IMR-90 (cell line): ENCODE data around the gene PREP. TPM values are rescaled to one million over a fixed set of nuclear protein-coding genes. Genes with fewer than 3 reads are reported as not detected.

Experiments used
- ATAC-seq: fragments of 200-7000 bp; cut with Tn5 transposase; 2 replicates; pipeline ENCODE4 v1.9.1; 2020; ENCODE audit warnings: low read depth, mild to moderate bottlenecking, moderate library complexity
- BruUV-seq: library from RNA; stranded (reverse); fragments of 400-500 nt; replicated peaks from 2 replicates; lab custom pipeline; 2021; lab: Mats Ljungman, UMichigan
- CTCF ChIA-PET: fragments of 300-600 bp; formaldehyde crosslinking; extraction: SDS; loops from one replicate; lab custom pipeline; 2021; ENCODE audit warnings: antibody characterized with exemption; lab: Yijun Ruan, JAX
- POLR2A ChIA-PET: fragments of 300-600 bp; sonication (Branson Sonifier 250); formaldehyde crosslinking; loops from one replicate; lab custom pipeline; 2022; ENCODE audit warnings: antibody characterized with exemption; ENCODE audit not compliant: unreplicated experiment; lab: Charles Lee
- DNase-seq: peaks from one replicate; pipeline ENCODE4 v3.0.0; 2013
- H2AFZ ChIP-seq: replicated peaks from 2 replicates; pipeline ENCODE3; 2013; ENCODE audit warnings: low read length, mild to moderate bottlenecking; ENCODE audit not compliant: poor library complexity
- H2AK5ac ChIP-seq: 2 replicates; pipeline ENCODE4 v1.6.1; 2013; ENCODE audit warnings: low read depth, low read length, inconsistent platforms
- H2AK9ac ChIP-seq: replicated peaks from 2 replicates; pipeline ENCODE3; 2013; ENCODE audit warnings: mild to moderate bottlenecking, low read depth, low read length, moderate library complexity; ENCODE audit not compliant: poor library complexity
- H2BK120ac ChIP-seq: 2 replicates; pipeline ENCODE4 v1.6.1; 2013; ENCODE audit warnings: low read depth, low read length, inconsistent platforms
- H2BK15ac ChIP-seq: 3 replicates; pipeline ENCODE4 v1.6.1; 2013; ENCODE audit warnings: low read depth, low read length, inconsistent platforms
- H2BK20ac ChIP-seq: 2 replicates; pipeline ENCODE4 v1.6.1; 2013; ENCODE audit warnings: low read depth, mild to moderate bottlenecking, inconsistent platforms, low read length, moderate library complexity
- H2BK5ac ChIP-seq: 2 replicates; pipeline ENCODE4 v1.6.1; 2013; ENCODE audit warnings: mild to moderate bottlenecking, low read depth, low read length, inconsistent platforms; ENCODE audit not compliant: poor library complexity, severe bottlenecking
- H3K14ac ChIP-seq: replicated peaks from 2 replicates; pipeline ENCODE4 v1.6.1; 2013; ENCODE audit warnings: low read depth, low read length, inconsistent platforms
- H3K18ac ChIP-seq: 2 replicates; pipeline ENCODE4 v1.6.1; 2013; ENCODE audit warnings: low read depth, low read length, control low read depth
- H3K23ac ChIP-seq: 2 replicates; pipeline ENCODE4 v1.6.1; 2013; ENCODE audit warnings: low read depth, low read length, inconsistent platforms
- H3K27ac ChIP-seq: 2 replicates; pipeline ENCODE4 v1.5.1; 2013; ENCODE audit warnings: mild to moderate bottlenecking, control low read depth, low read length; ENCODE audit not compliant: insufficient read depth
- H3K27me3 ChIP-seq: 2 replicates; pipeline ENCODE4 v1.6.1; 2013; ENCODE audit warnings: low read length; ENCODE audit not compliant: control insufficient read depth, insufficient read depth
- H3K36me3 ChIP-seq: 2 replicates; pipeline ENCODE4 v1.6.1; 2013; ENCODE audit warnings: low read length, mixed read lengths; ENCODE audit not compliant: control insufficient read depth, insufficient read depth
- H3K4ac ChIP-seq: 2 replicates; pipeline ENCODE4 v1.6.1; 2013; ENCODE audit warnings: low read depth, low read length, inconsistent platforms
- H3K4me1 ChIP-seq: 2 replicates; pipeline ENCODE4 v1.6.1; 2013; ENCODE audit warnings: low read length, mixed read lengths; ENCODE audit not compliant: control insufficient read depth, insufficient read depth
- H3K4me2 ChIP-seq: 2 replicates; pipeline ENCODE4 v1.6.1; 2013; ENCODE audit warnings: low read depth, mild to moderate bottlenecking, control low read depth, low read length, moderate library complexity
- H3K4me3 ChIP-seq: 2 replicates; pipeline ENCODE4 v1.5.1; 2013; ENCODE audit warnings: low read depth, mild to moderate bottlenecking, control low read depth, low read length, moderate library complexity; ENCODE audit not compliant: insufficient read depth
- H3K56ac ChIP-seq: 2 replicates; pipeline ENCODE4 v1.6.1; 2013; ENCODE audit warnings: low read length, inconsistent platforms; ENCODE audit not compliant: insufficient read depth; ENCODE audit errors: extremely low read depth
- H3K79me1 ChIP-seq, 2 experiments: 2 replicates each; pipeline ENCODE4 v1.6.1; 2013; ENCODE audit warnings: low read length in 2 of 2, inconsistent platforms in 1 of 2, low read depth in 1 of 2
- H3K9ac ChIP-seq: 2 replicates; pipeline ENCODE4 v1.6.1; 2013; ENCODE audit warnings: low read depth, low read length, control low read depth
- H3K9me1 ChIP-seq: 2 replicates; pipeline ENCODE4 v1.6.1; 2013; ENCODE audit warnings: low read length, inconsistent platforms; ENCODE audit not compliant: insufficient read depth
- H3K9me3 ChIP-seq: 2 replicates; pipeline ENCODE4 v1.6.1; 2013; ENCODE audit warnings: low read length; ENCODE audit not compliant: control insufficient read depth, insufficient read depth
- H4K20me1 ChIP-seq: 2 replicates; pipeline ENCODE4 v1.6.1; 2013; ENCODE audit warnings: low read length, inconsistent platforms; ENCODE audit not compliant: insufficient read depth
- H4K5ac ChIP-seq: 2 replicates; pipeline ENCODE4 v1.6.1; 2013; ENCODE audit warnings: mild to moderate bottlenecking, low read depth, low read length, control low read depth
- H4K8ac ChIP-seq, 2 experiments: 2 replicates each; pipeline ENCODE4 v1.6.1; 2013; ENCODE audit warnings: low read depth in 2 of 2, low read length in 2 of 2, control low read depth in 1 of 2, inconsistent platforms in 1 of 2
- H4K91ac ChIP-seq: 2 replicates; pipeline ENCODE4 v1.6.1; 2013; ENCODE audit warnings: low read depth, low read length, inconsistent platforms; ENCODE audit not compliant: insufficient read depth
- CEBPB ChIP-seq: IDR thresholded peaks from 2 replicates; pipeline ENCODE4 v1.6.1; 2012; ENCODE audit warnings: low read depth, low read length, improper control_type of control experiment
- CHD1 ChIP-seq: IDR thresholded peaks from 2 replicates; pipeline ENCODE4 v1.6.1; 2012; ENCODE audit warnings: low read depth, low read length, improper control_type of control experiment
- FOS ChIP-seq: fragments of 150-350 bp; IDR thresholded peaks from 2 replicates; pipeline ENCODE4 v1.6.1; 2016; ENCODE audit warnings: low read depth, low read length
- MAFK ChIP-seq: IDR thresholded peaks from 2 replicates; pipeline ENCODE4 v1.6.1; 2012; ENCODE audit warnings: low read depth, low read length, improper control_type of control experiment
- MAZ ChIP-seq: IDR thresholded peaks from 2 replicates; pipeline ENCODE4 v1.6.1; 2012; ENCODE audit warnings: low read depth, mild to moderate bottlenecking, low read length, improper control_type of control experiment, moderate library complexity, borderline replicate concordance
- MXI1 ChIP-seq: IDR thresholded peaks from 2 replicates; pipeline ENCODE4 v1.6.1; 2012; ENCODE audit warnings: low read depth, mild to moderate bottlenecking, low read length, moderate library complexity, borderline replicate concordance
- NFE2L2 ChIP-seq: fragments of 150-350 bp; IDR thresholded peaks from 2 replicates; pipeline ENCODE4 v1.6.1; 2016; ENCODE audit warnings: low read depth, mild to moderate bottlenecking, low read length
- POLR2A ChIP-seq: IDR thresholded peaks from 2 replicates; pipeline ENCODE4 v1.6.1; 2012; ENCODE audit warnings: mild to moderate bottlenecking, low read depth, low read length
- RAD21 ChIP-seq: IDR thresholded peaks from 2 replicates; pipeline ENCODE4 v1.6.1; 2012; ENCODE audit warnings: low read length, improper control_type of control experiment
- RCOR1 ChIP-seq: IDR thresholded peaks from 2 replicates; pipeline ENCODE4 v1.6.1; 2012; ENCODE audit warnings: mild to moderate bottlenecking, low read length, improper control_type of control experiment; ENCODE audit not compliant: insufficient replicate concordance
- RFX5 ChIP-seq: IDR thresholded peaks from 2 replicates; pipeline ENCODE4 v1.8.0; 2012; ENCODE audit warnings: low read depth, mild to moderate bottlenecking, low read length, moderate library complexity
- SMC3 ChIP-seq: fragments of 150-350 bp; IDR thresholded peaks from 2 replicates; pipeline ENCODE4 v1.6.1; 2016; ENCODE audit warnings: low read depth, mild to moderate bottlenecking, antibody characterized with exemption, low read length, moderate library complexity
- WGBS, 2 experiments: methylation state at CpG; one replicate each; pipeline versions ENCODE4 v1.1.5 to v1.1.7; 2013; ENCODE audit warnings: missing lambda C conversion rate in 2 of 2; ENCODE audit not compliant: insufficient read length in 1 of 2; ENCODE audit errors: extremely low coverage in 2 of 2; 5-methylcytosine and 5-hydroxymethylcytosine counted together
- dilution Hi-C: fragments of 300-500 bp; cut with HindIII; formaldehyde crosslinking; loops from one replicate; pipeline ENCODE4 v1.14.3; 2018; ENCODE audit warnings: low sequenced_read_pairs; ENCODE audit not compliant: unreplicated experiment
- in situ Hi-C: fragments of 300-500 bp; cut with MboI; formaldehyde crosslinking; loops from 3 replicates; pipeline ENCODE4 v1.14.3; 2019; ENCODE audit warnings: low sequenced_read_pairs, inconsistent platforms, mixed read lengths
- intact Hi-C: fragments of 100-400 bp; cut with micrococcal nuclease; formaldehyde crosslinking; loops from 2 replicates; pipeline ENCODE4 v1.10.0; 2022
- polyA plus RNA-seq, 3 experiments: library from polyadenylated mRNA; depleted of rRNA; stranded (reverse); fragments of >200 nt; gene quantifications; 2 replicates each; pipeline ENCODE4 v1.2.3, GENCODE V29; 2012; ENCODE audit warnings: low replicate concordance in 1 of 3
- total RNA-seq: library from RNA; depleted of rRNA; stranded (reverse); fragments of >200 nt; gene quantifications from 2 replicates; pipeline ENCODE4 v1.2.3, GENCODE V29; 2012
- TF ChIP-seq, protein P1 (sequence below): fragments of 150-350 bp; IDR thresholded peaks from 2 replicates; pipeline ENCODE4 v1.6.1; 2016; ENCODE audit warnings: low read depth, mild to moderate bottlenecking, low read length, moderate library complexity, borderline replicate concordance
- TF ChIP-seq, protein P2 (sequence below): conservative IDR thresholded peaks from 2 replicates; pipeline ENCODE4 v1.5.1; 2012; ENCODE audit warnings: mild to moderate bottlenecking, low read depth, low read length, improper control_type of control experiment

PREP gene
- total and polyA plus RNA-seq, 2 of the 4 experiments (the other 2 are of a cell fraction) = 21.0 to 25.7 TPM

DNA sequence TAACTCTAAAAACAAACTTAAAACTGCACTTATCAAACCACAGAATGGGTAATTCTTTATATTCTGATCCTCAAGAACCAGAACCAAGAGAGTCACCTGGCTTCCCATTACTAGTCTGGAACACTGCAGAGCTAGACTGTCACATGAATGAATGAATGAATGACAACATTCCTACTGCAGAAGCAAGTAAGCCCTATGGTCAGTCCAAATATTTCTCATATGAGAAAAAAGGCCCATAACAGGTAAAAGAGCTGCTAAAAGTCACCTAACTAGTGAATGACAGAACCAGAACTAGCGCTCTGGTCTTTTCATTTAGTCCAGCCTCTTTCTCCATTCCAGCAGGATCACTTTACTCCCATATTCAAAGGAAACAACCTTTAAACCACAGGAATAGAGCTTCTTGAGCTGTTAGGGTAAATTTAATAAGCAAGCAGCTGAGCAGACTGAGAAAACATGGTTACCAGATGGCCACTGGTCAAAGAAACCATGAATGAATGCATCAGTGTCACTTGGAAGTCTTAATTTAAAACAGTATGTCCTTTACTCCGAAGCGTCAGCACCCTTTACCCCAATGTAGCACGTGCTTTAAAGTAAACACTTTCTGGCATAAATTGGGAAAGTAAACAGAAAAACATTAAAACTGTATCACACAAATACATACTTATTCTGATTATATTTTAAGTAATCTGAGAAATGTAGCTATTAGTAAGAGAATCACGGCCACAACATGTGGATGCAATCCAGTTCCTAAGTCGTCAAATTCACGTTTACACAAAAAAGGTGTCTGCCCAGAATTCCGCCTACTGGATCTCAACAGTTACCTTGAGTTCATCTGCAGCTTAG, 1.4 kb downstream of the PREP start:
- Histone ChIP-seq H3K14ac (peak overlapping the region; percentile 80), H4K20me1 (peaks cover 24% of the 10 kb centered on the region), H3K56ac (no peak overlapping the region), H2BK120ac (no peak overlapping the region), H3K36me3 (0 out of 2 replicates have a peak, but pooled peaks cover under 1% of the 10 kb centered on the region), H2AK5ac (peak overlapping the region; percentile 1; the same call in 1 of the 2 replicates), H3K4me3 (peak overlapping the region; percentile 76), H4K8ac (peak overlapping the region in 1 of 2 experiments; percentile 29; a peak in 2 of 4 replicates), H3K9me3 (no peaks in the 10 kb centered on the region), H3K27ac (no peak overlapping the region), H4K5ac (no peak overlapping the region), H3K4ac (peak overlapping the region; percentile 34), H3K4me1 (no peaks in the 10 kb centered on the region; the same call in 1 of the 2 replicates), H2AK9ac (peak overlapping the region; percentile 75), H4K91ac (no peak overlapping the region), H2BK20ac (no peak overlapping the region), H3K4me2 (peak overlapping the region; percentile 95), H3K79me1 (peaks cover 22 to 40% of the 10 kb centered on the region in 2 experiments), H3K27me3 (no peaks in the 10 kb centered on the region), H2BK15ac (no peak overlapping the region), H3K9ac (peak overlapping the region; percentile 75), H3K23ac (peak overlapping the region; percentile 80), H3K9me1 (peaks cover 2% of the 10 kb centered on the region; the same call in 1 of the 2 replicates), H2AFZ (peak overlapping the region; percentile 98), H2BK5ac (no peak overlapping the region), H3K18ac (no peak overlapping the region)
- ATAC-seq (no peak), DNase-seq (peak; percentile 41)
- dilution Hi-C loops (loop anchor here (25.0 kb wide), 1 partner anchor 314 kb away; no protein-coding TSS in a partner anchor), intact Hi-C loops (loop anchor here (2.0 kb wide), 1 partner anchor 265 kb away; a partner anchor contains a TSS), in situ Hi-C loops (loop anchor here (10.0 kb wide), 1 partner anchor 307 kb away; no protein-coding TSS in a partner anchor)
- 28% methylated on average over 3 of the region's 8 CpGs; no CpG with 5 or more reads in 1 of the 2 experiments for WGBS, 2 experiments
- POLR2A ChIA-PET = no interaction called here
- TSS peak; percentile 48 for BruUV-seq
- CTCF ChIA-PET = interaction anchor here (0.7 to 1.2 kb wide), 4 partner anchors 16 to 824 kb away, joined by 3 read pairs; a partner anchor contains a TSS
- TF ChIP-seq RFX5 (no peak), FOS (no peak), CEBPB (no peak), MAFK (no peak), MAZ (no peak), MXI1 (no peak), NFE2L2 (no peak), SMC3 (no peak), RCOR1 (no peak), RAD21 (no peak), CHD1 (no peak), POLR2A (no peak)
- TF ChIP-seq, protein P1, sequence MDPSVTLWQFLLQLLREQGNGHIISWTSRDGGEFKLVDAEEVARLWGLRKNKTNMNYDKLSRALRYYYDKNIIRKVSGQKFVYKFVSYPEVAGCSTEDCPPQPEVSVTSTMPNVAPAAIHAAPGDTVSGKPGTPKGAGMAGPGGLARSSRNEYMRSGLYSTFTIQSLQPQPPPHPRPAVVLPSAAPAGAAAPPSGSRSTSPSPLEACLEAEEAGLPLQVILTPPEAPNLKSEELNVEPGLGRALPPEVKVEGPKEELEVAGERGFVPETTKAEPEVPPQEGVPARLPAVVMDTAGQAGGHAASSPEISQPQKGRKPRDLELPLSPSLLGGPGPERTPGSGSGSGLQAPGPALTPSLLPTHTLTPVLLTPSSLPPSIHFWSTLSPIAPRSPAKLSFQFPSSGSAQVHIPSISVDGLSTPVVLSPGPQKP = no peak
- TF ChIP-seq, protein P2, sequence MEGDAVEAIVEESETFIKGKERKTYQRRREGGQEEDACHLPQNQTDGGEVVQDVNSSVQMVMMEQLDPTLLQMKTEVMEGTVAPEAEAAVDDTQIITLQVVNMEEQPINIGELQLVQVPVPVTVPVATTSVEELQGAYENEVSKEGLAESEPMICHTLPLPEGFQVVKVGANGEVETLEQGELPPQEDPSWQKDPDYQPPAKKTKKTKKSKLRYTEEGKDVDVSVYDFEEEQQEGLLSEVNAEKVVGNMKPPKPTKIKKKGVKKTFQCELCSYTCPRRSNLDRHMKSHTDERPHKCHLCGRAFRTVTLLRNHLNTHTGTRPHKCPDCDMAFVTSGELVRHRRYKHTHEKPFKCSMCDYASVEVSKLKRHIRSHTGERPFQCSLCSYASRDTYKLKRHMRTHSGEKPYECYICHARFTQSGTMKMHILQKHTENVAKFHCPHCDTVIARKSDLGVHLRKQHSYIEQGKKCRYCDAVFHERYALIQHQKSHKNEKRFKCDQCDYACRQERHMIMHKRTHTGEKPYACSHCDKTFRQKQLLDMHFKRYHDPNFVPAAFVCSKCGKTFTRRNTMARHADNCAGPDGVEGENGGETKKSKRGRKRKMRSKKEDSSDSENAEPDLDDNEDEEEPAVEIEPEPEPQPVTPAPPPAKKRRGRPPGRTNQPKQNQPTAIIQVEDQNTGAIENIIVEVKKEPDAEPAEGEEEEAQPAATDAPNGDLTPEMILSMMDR = no peak
